HepG2 (cell line): Measurements from ENCODE around the gene H6PD. TPM values are rescaled to one million over a fixed set of nuclear protein-coding genes. Genes with fewer than 3 reads are reported as not detected.

Source experiments
- ATAC-seq: fragments of 200-7000 bp; cut with Tn5 transposase; 3 replicates; pipeline ENCODE4 v1.9.1; 2020; ENCODE audit warnings: mild to moderate bottlenecking, moderate library complexity
- BruUV-seq: library from RNA; stranded (reverse); fragments of 400-500 nt; replicated peaks from 2 replicates; lab custom pipeline; 2021; lab: Mats Ljungman, UMichigan
- CTCF ChIA-PET: fragments of 300-600 bp; formaldehyde crosslinking; extraction: SDS; loops from one replicate; lab custom pipeline; 2021; ENCODE audit warnings: low total read pairs, inconsistent platforms, low intra/inter-chr PET ratio; lab: Yijun Ruan, JAX
- POLR2A ChIA-PET: fragments of 350-600 bp; sonication (Branson Sonifier 250); formaldehyde crosslinking; loops from one replicate; lab custom pipeline; 2020; ENCODE audit warnings: antibody characterized with exemption, inconsistent platforms; lab: Yijun Ruan, JAX
- DNase-seq: peaks from one replicate; pipeline ENCODE4 v3.0.0-alpha.2; 2015; ENCODE audit warnings: low spot score
- FAIRE-seq: peaks from 3 replicates; lab custom pipeline; 2011; peaks lifted over from hg19 to GRCh38; lab: Jason Lieb, UNC
- H2AFZ ChIP-seq: one replicate; pipeline ENCODE4 v1.6.1; 2011; ENCODE audit warnings: low read length, inconsistent platforms
- H3K27ac ChIP-seq: fragments of 300-600 bp; 3 replicates; pipeline ENCODE4 v1.8.0; 2011; ENCODE audit warnings: mixed run types, mild to moderate bottlenecking, mixed read lengths, low read length, inconsistent platforms; ENCODE audit not compliant: insufficient read depth; ENCODE audit errors: extremely low read length
- H3K27me3 ChIP-seq, 2 experiments: fragments of 200-600 bp in 1 of 2; 2 replicates in 1 of 2; 3 replicates in 1 of 2; pipeline versions ENCODE4 v1.6.0 to v1.8.0; 2011; ENCODE audit warnings: low read length in 2 of 2, mild to moderate bottlenecking in 2 of 2, moderate library complexity in 2 of 2, inconsistent platforms in 1 of 2; ENCODE audit not compliant: insufficient read depth in 2 of 2, control insufficient read depth in 1 of 2
- H3K36me3 ChIP-seq, 2 experiments: fragments of 200-600 bp in 1 of 2; replicated peaks in 1 of 2; 2 replicates in 1 of 2; 3 replicates in 1 of 2; pipeline versions ENCODE4 v1.5.1 to v1.8.0; 2011; ENCODE audit warnings: low read length in 2 of 2, inconsistent platforms in 1 of 2; ENCODE audit not compliant: insufficient read depth in 2 of 2, control insufficient read depth in 1 of 2
- H3K4me1 ChIP-seq: 2 replicates; pipeline ENCODE4 v1.5.1; 2012; ENCODE audit warnings: low read length, inconsistent platforms; ENCODE audit not compliant: insufficient read depth
- H3K4me2 ChIP-seq: 2 replicates; pipeline ENCODE4 v1.6.0; 2011; ENCODE audit warnings: low read depth, low read length, inconsistent platforms
- H3K4me3 ChIP-seq, 3 experiments: fragments of 200-600 bp in 1 of 3; sonication (generic), shearing (Covaris generic) in 1 of 3; replicated peaks in 1 of 3; 2 replicates each; pipeline ENCODE4 v1.5.1; 2011 to 2016; ENCODE audit warnings: low read length in 3 of 3, inconsistent platforms in 2 of 3, low read depth in 2 of 3, mild to moderate bottlenecking in 2 of 3, control low read depth in 1 of 3, mixed read lengths in 1 of 3; ENCODE audit not compliant: insufficient read depth in 1 of 3
- H3K79me2 ChIP-seq: one replicate; pipeline ENCODE4 v1.6.1; 2011; ENCODE audit warnings: low read length, inconsistent platforms; ENCODE audit not compliant: insufficient read depth
- H3K9ac ChIP-seq: 2 replicates; pipeline ENCODE4 v1.6.0; 2011; ENCODE audit warnings: mild to moderate bottlenecking, low read depth, low read length, inconsistent platforms; ENCODE audit not compliant: insufficient read depth
- H3K9me3 ChIP-seq: 2 replicates; pipeline ENCODE4 v1.5.1; 2012; ENCODE audit warnings: mild to moderate bottlenecking, low read length
- H4K20me1 ChIP-seq: 2 replicates; pipeline ENCODE4 v1.6.0; 2011; ENCODE audit warnings: inconsistent platforms, mild to moderate bottlenecking, low read length, moderate library complexity; ENCODE audit not compliant: insufficient read depth
- FOXM1 ChIP-seq: sonication (generic); formaldehyde crosslinking; IDR thresholded peaks from 2 replicates; pipeline ENCODE4 v1.5.0; 2020; ENCODE audit warnings: missing genetic modification reagents
- KDM5B ChIP-seq: sonication (generic); formaldehyde crosslinking; IDR thresholded peaks from 2 replicates; pipeline ENCODE4 v1.4.0; 2020; ENCODE audit warnings: missing genetic modification reagents, mild to moderate bottlenecking, borderline replicate concordance
- MIER3 ChIP-seq: IDR thresholded peaks from 2 replicates; pipeline ENCODE4 v1.6.1; 2016; ENCODE audit warnings: missing compliant biosample characterization, borderline replicate concordance
- NBN ChIP-seq: fragments of 450-650 bp; conservative IDR thresholded peaks from 2 replicates; pipeline ENCODE4 v1.6.1; 2017
- SP4 ChIP-seq: sonication (generic); formaldehyde crosslinking; IDR thresholded peaks from 2 replicates; pipeline ENCODE4 v1.8.1; 2023; ENCODE audit warnings: mild to moderate bottlenecking, missing genetic modification reagents
- ZNF121 ChIP-seq: sonication (generic); formaldehyde crosslinking; IDR thresholded peaks from 2 replicates; pipeline ENCODE4 v1.5.0; 2020; ENCODE audit warnings: mild to moderate bottlenecking, missing genetic modification reagents
- ZNF770 ChIP-seq: sonication (generic); formaldehyde crosslinking; IDR thresholded peaks from 2 replicates; pipeline ENCODE4 v1.5.0; 2020; ENCODE audit warnings: mild to moderate bottlenecking, missing genetic modification reagents
- ZNF800 ChIP-seq: sonication (generic); formaldehyde crosslinking; IDR thresholded peaks from 2 replicates; pipeline ENCODE4 v1.4.0; 2020; ENCODE audit warnings: missing genetic modification reagents
- WGBS: methylation state at CpG from one replicate; pipeline ENCODE4 v1.1.6; 2017; ENCODE audit warnings: low lambda C conversion rate; 5-methylcytosine and 5-hydroxymethylcytosine counted together
- in situ Hi-C: cut with HindIII; loops from 2 replicates; pipeline ENCODE4 v1.10.0; 2017; ENCODE audit warnings: low pct_unique_long_range_greater_than_20kb; ENCODE audit not compliant: extremely low pct_ligation_motif_present
- intact Hi-C: fragments of 100-400 bp; cut with micrococcal nuclease; formaldehyde crosslinking; loops from one replicate; pipeline ENCODE4 v1.10.0; 2022; ENCODE audit not compliant: unreplicated experiment
- polyA plus RNA-seq, 8 experiments: library from polyadenylated mRNA; depleted of rRNA in 3 of 8; stranded (reverse) in 7 of 8; unstranded in 1 of 8; fragments of >200 nt; fragmentation: Illumina TruSeq in 4 of 8; extraction: Trizol in 4 of 8; gene quantifications; 2 replicates each; pipeline versions ENCODE4 v1.2.1 to v1.2.3, GENCODE V29; 2011 to 2016; ENCODE audit warnings: low read depth in 4 of 8, missing spikeins in 1 of 8, mixed read lengths in 1 of 8; ENCODE audit not compliant: insufficient read depth in 1 of 8
- total RNA-seq, 5 experiments: library from RNA; depleted of rRNA; stranded (reverse); fragments of >200 nt; fragmentation: Illumina TruSeq; extraction: Trizol; gene quantifications; 2 replicates each; pipeline ENCODE4 v1.2.3, GENCODE V29; 2016; ENCODE audit warnings: low read depth in 1 of 5

Gene H6PD
- total and polyA plus RNA-seq, 2 of the 13 experiments (the other 11 are each of a cell fraction or from before 2014, with no cell fraction given): 9.3 to 14.1 TPM

- no peaks in the 10 kb centered on the region for H3K27me3 ChIP-seq
- in situ Hi-C loops: no loop called here
- H3K27ac ChIP-seq: no peak overlapping the region
- no peaks in the 10 kb centered on the region for H3K9me3 ChIP-seq
- 98% methylated on average over 5 of the region's 5 CpGs for WGBS
- ChIA-PET CTCF (no interaction called here), POLR2A (interaction anchor here (0.6 to 1.7 kb wide), 3 partner anchors 14 to 283 kb away, joined by 4 read pairs; no protein-coding TSS in a partner anchor)
- peak overlapping the region; percentile 86; the same call in 1 of the 2 replicates for H3K4me2 ChIP-seq
- no peak for FAIRE-seq
- H3K36me3 ChIP-seq: no peaks in the 10 kb centered on the region
- H3K79me2 ChIP-seq: no peaks in the 10 kb centered on the region
- DNase-seq: no peak
- H4K20me1 ChIP-seq: no peaks in the 10 kb centered on the region
- intact Hi-C loops: no loop called here
- H3K9ac ChIP-seq: no peak overlapping the region
- H2AFZ ChIP-seq: no peak overlapping the region
- peaks cover 81% of the 10 kb centered on the region for H3K4me1 ChIP-seq
- H3K4me3 ChIP-seq: no peak overlapping the region
- no TSS peak for BruUV-seq
- peak; percentile 83 for TF ChIP-seq ZNF121 (CRISPR knock-in tag)
- TF ChIP-seq NBN: no peak
- peak; percentile 82 for TF ChIP-seq ZNF770
- no peak for ATAC-seq
These were observed 44.3 kb upstream of the H6PD start for GRCh38 chr1:9190234-9190633.

- ChIA-PET POLR2A (no interaction called here), CTCF (no interaction called here)
- ATAC-seq (no peak), FAIRE-seq (no peak), DNase-seq (no peak)
- intact Hi-C loops: no loop called here
- in situ Hi-C loops: no loop called here
- Histone ChIP-seq H3K27ac (no peak overlapping the region), H3K4me1 (peaks cover 89% of the 10 kb centered on the region), H3K4me3 (no peak overlapping the region), H2AFZ (no peak overlapping the region), H3K36me3 (no peaks in the 10 kb centered on the region), H3K79me2 (no peaks in the 10 kb centered on the region), H4K20me1 (no peaks in the 10 kb centered on the region), H3K9ac (no peak overlapping the region), H3K9me3 (no peaks in the 10 kb centered on the region), H3K27me3 (no peaks in the 10 kb centered on the region), H3K4me2 (no peak overlapping the region)
- BruUV-seq: no TSS peak
- TF ChIP-seq KDM5B (CRISPR knock-in tag): no peak
- no peak for TF ChIP-seq FOXM1
- no peak for TF ChIP-seq ZNF800 (CRISPR knock-in tag)
- TF ChIP-seq MIER3: no peak
- no peak for TF ChIP-seq SP4 (CRISPR knock-in tag)
- 93% methylated on average over 10 of the region's 10 CpGs for WGBS
These were observed 43.3 kb upstream of the H6PD start for GRCh38 chr1:9191231-9191630.
